ENCODE measurements around the gene MAML3.

The MAML3 gene

DNA sequence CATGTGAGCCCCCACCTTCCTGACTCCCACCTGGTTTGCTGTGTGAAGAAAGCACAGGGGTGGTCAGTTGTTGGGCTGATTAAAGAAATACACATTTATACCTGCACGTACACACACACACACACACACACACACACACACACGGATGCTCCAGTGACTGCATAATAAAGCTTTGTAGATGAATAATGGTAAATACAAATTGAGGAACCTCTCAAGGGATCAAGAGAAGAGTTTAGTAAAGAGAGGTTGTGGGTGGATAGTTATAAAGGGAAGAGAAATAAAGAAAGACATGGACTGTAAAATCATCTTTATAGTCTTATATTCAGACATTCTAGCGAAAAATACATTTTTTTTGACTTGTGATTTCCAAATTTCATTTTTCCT, 344.2 kb downstream of the MAML3 start:
- no peaks in the 10 kb centered on the region for H3K36me3 ChIP-seq (ENCODE audit: control insufficient read depth, low read length)
- H3K79me2 ChIP-seq (ENCODE audit: control insufficient read depth, low read length) = no peaks in the 10 kb centered on the region
- no peaks in the 10 kb centered on the region for H3K9me3 ChIP-seq (ENCODE audit: control insufficient read depth, insufficient read depth, low read length)
- no peak overlapping the region for H3K4me2 ChIP-seq (ENCODE audit: low read length)
- no peak overlapping the region for H3K27ac ChIP-seq (ENCODE audit: low read depth, low read length)
- no peaks in the 10 kb centered on the region for H3K4me1 ChIP-seq (ENCODE audit: control insufficient read depth, low read length)
- TF ChIP-seq, protein P1, sequence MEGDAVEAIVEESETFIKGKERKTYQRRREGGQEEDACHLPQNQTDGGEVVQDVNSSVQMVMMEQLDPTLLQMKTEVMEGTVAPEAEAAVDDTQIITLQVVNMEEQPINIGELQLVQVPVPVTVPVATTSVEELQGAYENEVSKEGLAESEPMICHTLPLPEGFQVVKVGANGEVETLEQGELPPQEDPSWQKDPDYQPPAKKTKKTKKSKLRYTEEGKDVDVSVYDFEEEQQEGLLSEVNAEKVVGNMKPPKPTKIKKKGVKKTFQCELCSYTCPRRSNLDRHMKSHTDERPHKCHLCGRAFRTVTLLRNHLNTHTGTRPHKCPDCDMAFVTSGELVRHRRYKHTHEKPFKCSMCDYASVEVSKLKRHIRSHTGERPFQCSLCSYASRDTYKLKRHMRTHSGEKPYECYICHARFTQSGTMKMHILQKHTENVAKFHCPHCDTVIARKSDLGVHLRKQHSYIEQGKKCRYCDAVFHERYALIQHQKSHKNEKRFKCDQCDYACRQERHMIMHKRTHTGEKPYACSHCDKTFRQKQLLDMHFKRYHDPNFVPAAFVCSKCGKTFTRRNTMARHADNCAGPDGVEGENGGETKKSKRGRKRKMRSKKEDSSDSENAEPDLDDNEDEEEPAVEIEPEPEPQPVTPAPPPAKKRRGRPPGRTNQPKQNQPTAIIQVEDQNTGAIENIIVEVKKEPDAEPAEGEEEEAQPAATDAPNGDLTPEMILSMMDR (IDR thresholded peaks at IDR 0.05; ENCODE audit: low read depth, low read length, poor library complexity, severe bottlenecking) = no peak
- no peak for TF ChIP-seq EZH2phosphoT487 (IDR thresholded peaks at IDR 0.05; ENCODE audit: borderline replicate concordance, low read length)
- no peak overlapping the region for H3K4me3 ChIP-seq (ENCODE audit: low read length)
- H3K27me3 ChIP-seq (ENCODE audit: control insufficient read depth, low read length) = no peaks in the 10 kb centered on the region
- no peaks in the 10 kb centered on the region for H3F3A ChIP-seq (ENCODE audit: control insufficient read depth, insufficient read depth)
- no peaks in the 10 kb centered on the region for H3K9me2 ChIP-seq (replicated peaks; ENCODE audit: control insufficient read depth, low read length)
- no peaks in the 10 kb centered on the region for H4K20me1 ChIP-seq (ENCODE audit: control insufficient read depth, insufficient read depth, low read depth, low read length)

DNA sequence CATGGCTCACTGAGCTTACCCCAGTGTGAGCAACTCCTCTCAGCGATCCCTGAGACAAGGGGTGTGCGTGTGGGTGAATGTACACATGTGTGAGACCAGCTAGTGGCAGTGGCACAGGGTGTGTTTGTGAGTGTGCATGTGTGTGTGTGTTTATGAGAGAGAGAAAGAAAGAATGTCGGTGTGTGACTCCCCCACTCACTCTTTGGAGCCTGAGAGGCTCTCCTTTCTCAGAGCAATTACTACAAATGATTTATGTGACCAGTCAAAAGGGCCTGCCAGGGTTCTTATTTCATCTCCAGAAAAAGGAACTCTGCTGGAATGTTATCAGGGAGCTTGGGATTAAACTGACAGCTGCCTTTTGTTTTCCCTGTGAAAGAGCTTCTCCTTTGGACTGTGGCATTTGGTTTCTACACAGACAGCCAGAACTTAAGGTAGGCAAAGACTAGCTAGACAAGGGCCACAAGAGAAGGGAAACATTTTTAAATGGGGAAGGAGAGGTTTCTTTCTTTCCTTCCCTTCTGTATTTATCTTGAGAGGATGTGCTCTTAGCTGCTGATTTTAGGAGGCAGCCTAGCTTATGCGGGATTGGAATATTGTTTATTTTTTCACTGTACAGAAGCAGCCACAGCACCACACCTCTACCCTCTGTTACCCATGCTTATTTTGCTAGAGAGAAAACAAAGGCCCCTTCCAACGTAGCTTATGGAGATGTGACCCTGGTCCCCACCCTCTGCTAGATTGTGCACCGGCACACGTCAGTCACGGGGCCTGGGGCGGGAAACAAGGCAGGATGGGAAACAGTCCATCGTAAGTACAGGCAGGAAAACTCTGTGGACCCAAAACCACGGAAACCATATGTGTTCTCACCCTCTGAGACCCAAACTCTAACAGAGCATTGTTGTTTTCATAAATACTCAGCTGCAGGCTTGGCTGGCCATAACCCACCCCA, 344.9 kb downstream of the MAML3 start:
- Histone ChIP-seq H3F3A (ENCODE audit: control insufficient read depth, insufficient read depth) (no peaks in the 10 kb centered on the region), H3K4me2 (ENCODE audit: low read length) (no peak overlapping the region), H4K20me1 (ENCODE audit: control insufficient read depth, insufficient read depth, low read depth, low read length) (no peaks in the 10 kb centered on the region), H3K27ac (ENCODE audit: low read depth, low read length) (no peak overlapping the region), H3K9me2 (replicated peaks; ENCODE audit: control insufficient read depth, low read length) (no peaks in the 10 kb centered on the region), H3K4me3 (ENCODE audit: low read length) (no peak overlapping the region), H3K9me3 (ENCODE audit: control insufficient read depth, insufficient read depth, low read length) (no peaks in the 10 kb centered on the region), H3K79me2 (ENCODE audit: control insufficient read depth, low read length) (no peaks in the 10 kb centered on the region), H3K27me3 (ENCODE audit: control insufficient read depth, low read length) (no peaks in the 10 kb centered on the region), H3K4me1 (ENCODE audit: control insufficient read depth, low read length) (no peaks in the 10 kb centered on the region), H3K36me3 (ENCODE audit: control insufficient read depth, low read length) (no peaks in the 10 kb centered on the region)
- TF ChIP-seq EZH2phosphoT487 (IDR thresholded peaks at IDR 0.05; ENCODE audit: borderline replicate concordance, low read length) = no peak

DNA sequence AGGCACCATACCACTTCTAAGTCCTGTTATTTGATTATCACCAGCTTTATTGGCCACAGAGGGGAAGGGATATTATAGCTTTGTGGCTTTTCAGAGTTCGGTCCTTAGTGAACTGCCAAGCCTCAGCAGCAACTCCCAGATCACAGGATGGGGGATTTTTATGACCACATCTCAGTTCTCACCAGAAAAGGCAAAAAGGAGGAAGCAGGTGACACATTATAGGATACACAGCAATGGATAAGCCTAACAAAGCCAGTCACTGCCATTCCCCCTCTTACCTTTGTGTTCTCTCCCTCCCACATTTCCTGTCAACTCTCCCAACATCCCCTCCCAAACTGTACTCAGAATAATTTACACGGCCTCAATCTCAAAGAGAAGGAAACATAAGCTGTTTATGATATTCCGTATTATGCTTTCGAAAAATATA, 345.6 kb downstream of the MAML3 start:
- TF ChIP-seq, protein P1 (IDR thresholded peaks at IDR 0.05; ENCODE audit: low read depth, low read length, poor library complexity, severe bottlenecking) = no peak
- TF ChIP-seq EZH2phosphoT487 (IDR thresholded peaks at IDR 0.05; ENCODE audit: borderline replicate concordance, low read length) = no peak
- H3K79me2 ChIP-seq (ENCODE audit: control insufficient read depth, low read length) = no peaks in the 10 kb centered on the region

DNA sequence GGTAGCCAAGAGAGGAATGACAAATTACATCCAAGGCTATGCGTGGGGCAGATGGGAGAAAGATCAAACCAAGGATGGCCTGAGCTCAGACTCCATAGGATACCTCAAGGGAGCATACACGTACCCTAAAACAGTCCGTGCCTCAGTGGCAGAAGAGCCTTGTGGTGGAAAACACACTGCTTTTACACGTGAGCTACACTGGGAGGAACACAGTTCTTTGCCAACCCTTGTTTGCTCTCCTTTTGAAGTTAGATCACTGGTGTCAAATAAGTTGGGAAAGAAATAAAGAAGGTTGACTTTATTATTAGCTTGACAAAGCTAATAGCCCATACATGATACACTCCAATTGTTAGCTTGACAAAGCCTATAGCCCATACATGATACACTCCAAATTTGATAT, 346.5 kb downstream of the MAML3 start:
- no peaks in the 10 kb centered on the region for H3K36me3 ChIP-seq (ENCODE audit: control insufficient read depth, low read length)
- H3F3A ChIP-seq (ENCODE audit: control insufficient read depth, insufficient read depth) = no peaks in the 10 kb centered on the region
- no peaks in the 10 kb centered on the region for H3K9me2 ChIP-seq (replicated peaks; ENCODE audit: control insufficient read depth, low read length)
- H3K4me2 ChIP-seq (ENCODE audit: low read length) = no peak overlapping the region
- TF ChIP-seq, protein P1 (IDR thresholded peaks at IDR 0.05; ENCODE audit: low read depth, low read length, poor library complexity, severe bottlenecking) = no peak
- no peak for TF ChIP-seq EZH2phosphoT487 (IDR thresholded peaks at IDR 0.05; ENCODE audit: borderline replicate concordance, low read length)
- H3K4me3 ChIP-seq (ENCODE audit: low read length) = no peak overlapping the region
- H3K27me3 ChIP-seq (ENCODE audit: control insufficient read depth, low read length) = no peaks in the 10 kb centered on the region
- no peaks in the 10 kb centered on the region for H3K9me3 ChIP-seq (ENCODE audit: control insufficient read depth, insufficient read depth, low read length)
- no peaks in the 10 kb centered on the region for H4K20me1 ChIP-seq (ENCODE audit: control insufficient read depth, insufficient read depth, low read depth, low read length)
- H3K79me2 ChIP-seq (ENCODE audit: control insufficient read depth, low read length) = no peaks in the 10 kb centered on the region
- H3K27ac ChIP-seq (ENCODE audit: low read depth, low read length) = no peak overlapping the region
- peaks cover 3% of the 10 kb centered on the region; the same call in 1 of the 2 replicates for H3K4me1 ChIP-seq (ENCODE audit: control insufficient read depth, low read length)

More for the DNA sequence above, 345.6 kb downstream of the MAML3 start:
- Histone ChIP-seq H3K4me2 (ENCODE audit: low read length) (no peak overlapping the region), H3K4me1 (ENCODE audit: control insufficient read depth, low read length) (peaks cover 3% of the 10 kb centered on the region; the same call in 1 of the 2 replicates), H3K9me3 (ENCODE audit: control insufficient read depth, insufficient read depth, low read length) (no peaks in the 10 kb centered on the region), H4K20me1 (ENCODE audit: control insufficient read depth, insufficient read depth, low read depth, low read length) (no peaks in the 10 kb centered on the region), H3F3A (ENCODE audit: control insufficient read depth, insufficient read depth) (no peaks in the 10 kb centered on the region), H3K36me3 (ENCODE audit: control insufficient read depth, low read length) (no peaks in the 10 kb centered on the region), H3K4me3 (ENCODE audit: low read length) (no peak overlapping the region), H3K9me2 (replicated peaks; ENCODE audit: control insufficient read depth, low read length) (no peaks in the 10 kb centered on the region), H3K27ac (ENCODE audit: low read depth, low read length) (no peak overlapping the region), H3K27me3 (ENCODE audit: control insufficient read depth, low read length) (no peaks in the 10 kb centered on the region)

All from DOHH2 (cell line).